Glomerular endothelial cell (primary cell): ENCODE data around the gene OXTR. TPM values are rescaled to one million over a fixed set of nuclear protein-coding genes. Genes with fewer than 3 reads are reported as not detected.

ENCODE experiments used
- DNase-seq: peaks from one replicate; pipeline ENCODE4 v3.0.0-alpha.2; 2011; ENCODE audit warnings: low read depth, low spot score; ENCODE audit errors: extremely low read depth
- total RNA-seq: library from RNA; depleted of rRNA; stranded (reverse); fragments of >200 nt; gene quantifications from 2 replicates; pipeline ENCODE4 v1.2.3, GENCODE V29; 2015

The OXTR gene
- total RNA-seq, 1 donor from 2014 or later = 4.8 TPM

DNA sequence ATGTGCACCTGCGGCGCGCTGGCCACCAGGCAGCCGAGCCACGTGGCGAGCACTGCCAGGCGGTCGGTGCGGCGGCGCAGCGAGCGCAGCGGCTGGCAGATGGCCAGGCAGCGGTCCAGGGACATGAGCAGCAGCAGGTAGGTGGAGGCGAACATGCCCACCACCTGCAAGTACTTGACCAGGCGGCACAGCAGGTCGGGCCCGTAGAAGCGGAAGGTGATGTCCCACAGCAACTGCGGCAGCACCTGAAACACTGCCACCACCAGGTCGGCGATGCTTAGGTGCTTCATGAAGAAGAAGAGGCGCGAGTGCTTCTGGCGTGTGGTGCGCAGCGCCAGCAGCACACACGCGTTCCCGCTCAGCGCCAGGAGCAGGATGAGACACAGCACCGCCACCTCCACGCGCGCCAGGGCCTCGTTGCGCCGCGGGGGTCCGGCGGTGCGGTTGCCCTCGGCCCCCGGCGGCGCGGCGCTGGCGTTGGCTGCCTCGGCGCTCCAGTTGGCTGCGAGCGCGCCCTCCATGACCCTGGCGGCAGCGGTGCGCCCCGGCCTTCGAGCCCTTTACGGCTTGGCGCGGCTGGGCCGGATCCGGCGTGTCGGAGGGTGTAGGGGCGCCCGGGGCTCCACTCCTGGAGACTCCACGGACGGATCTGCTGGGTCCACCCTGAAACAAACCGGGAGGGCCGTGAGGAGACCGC lies 1.6 kb downstream of the OXTR start:
- DNase-seq = no peak

GRCh38 chr3:8767256-8767666 lies 2.2 kb downstream of the OXTR start:
- DNase-seq = no peak

DNA sequence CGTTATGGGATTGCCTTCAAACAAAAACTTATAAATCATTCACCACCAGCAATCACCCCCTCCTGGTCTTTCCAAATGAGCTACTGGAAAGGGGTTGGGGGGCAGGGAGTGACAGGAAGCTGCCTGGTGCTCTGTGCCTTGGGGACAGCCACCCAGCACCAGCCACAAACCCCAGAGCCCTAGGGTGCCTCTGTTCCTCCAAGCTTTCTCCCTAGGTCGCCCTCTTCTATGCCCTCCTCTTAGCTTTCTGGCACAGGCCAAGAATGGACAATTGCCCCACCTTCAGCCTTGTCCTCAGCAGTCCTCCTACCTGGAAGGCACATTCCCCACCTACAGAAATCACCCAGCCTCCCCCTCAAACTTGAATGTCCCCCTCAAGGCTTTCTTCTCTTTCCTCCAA lies 3.3 kb downstream of the OXTR start:
- no peak for DNase-seq

GRCh38 chr3:8765528-8765927 lies 3.9 kb downstream of the OXTR start:
- no peak for DNase-seq

- no peak for DNase-seq
Measured at GRCh38 chr3:8764528-8764927, 4.9 kb downstream of the OXTR start.

DNA sequence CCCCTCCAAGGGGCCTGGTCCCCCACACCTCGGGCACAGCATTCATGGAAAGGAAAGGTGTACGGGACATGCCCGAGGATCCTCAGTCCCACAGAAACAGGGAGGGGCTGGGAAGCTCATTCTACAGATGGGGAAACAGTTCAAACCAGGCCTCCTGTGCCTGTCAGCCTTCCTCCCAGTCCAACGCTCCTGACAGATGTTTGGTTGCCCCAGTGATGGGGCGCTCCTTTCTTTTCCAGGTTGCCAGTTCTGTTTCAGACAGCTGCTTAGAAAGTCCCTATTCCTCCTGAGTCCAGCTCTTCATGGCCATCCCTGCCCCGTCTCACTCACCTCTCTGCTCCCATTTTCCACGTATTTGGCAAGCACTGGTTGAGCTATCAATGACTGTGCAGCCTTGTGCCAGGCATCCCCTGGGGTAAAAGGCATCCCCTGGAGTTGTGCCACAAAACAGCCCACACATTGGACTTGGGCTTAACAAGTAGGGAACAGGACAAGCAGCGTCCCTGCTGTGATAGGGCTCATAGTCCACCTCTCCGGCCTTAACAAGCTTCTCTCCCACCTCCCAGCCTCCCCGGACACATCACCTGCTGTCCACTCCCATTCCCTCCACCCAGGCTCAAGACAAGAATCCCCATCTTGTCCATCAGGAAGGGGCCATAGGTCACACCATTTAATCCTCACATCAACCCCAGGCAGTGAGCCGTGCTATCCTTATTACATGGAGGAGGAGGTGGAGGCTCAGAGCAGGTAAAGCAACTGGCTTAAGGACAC lies 6.6 kb downstream of the OXTR start:
- DNase-seq = no peak

GRCh38 chr3:8761866-8762265 lies 7.5 kb downstream of the OXTR start:
- DNase-seq = no peak

DNA sequence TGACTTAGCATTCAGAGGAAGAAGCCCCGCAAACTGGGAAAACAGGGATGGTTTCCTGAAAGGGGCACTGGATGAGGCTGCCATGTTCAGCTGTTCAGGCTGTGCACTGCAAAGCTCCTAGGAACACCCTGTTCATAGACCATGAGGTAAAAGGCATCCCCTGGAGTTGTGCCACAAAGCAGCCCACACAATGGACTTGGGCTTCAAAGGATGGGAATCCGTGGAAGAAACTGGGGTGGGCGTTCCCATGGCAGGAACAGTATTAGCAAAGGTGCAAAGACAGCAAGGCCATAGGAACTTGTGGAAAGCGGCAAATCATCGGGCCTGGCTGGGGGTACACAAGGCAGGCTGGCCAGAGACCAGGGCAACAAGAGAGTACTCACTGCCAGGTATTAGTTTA lies 8.9 kb downstream of the OXTR start:
- no peak for DNase-seq

DNA sequence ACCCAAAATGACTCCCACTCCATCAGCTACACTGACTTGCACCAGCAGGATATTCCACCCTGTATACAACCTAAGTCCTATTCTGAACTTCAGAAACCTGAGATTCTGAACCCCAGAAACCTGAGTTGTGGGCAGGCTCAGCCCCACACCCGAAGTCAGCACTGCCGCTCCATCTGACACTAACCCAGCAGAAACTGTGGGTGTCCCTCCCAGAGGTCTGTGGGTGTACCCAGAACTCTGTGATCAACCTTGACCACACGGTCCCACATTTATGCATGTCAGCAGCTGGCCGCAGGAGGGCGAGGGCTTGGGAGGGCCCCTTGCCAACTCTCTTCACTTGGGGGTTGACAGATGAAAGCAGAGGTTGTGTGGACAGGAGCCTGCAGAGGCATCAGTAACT lies 9.3 kb downstream of the OXTR start:
- DNase-seq = no peak

DNA sequence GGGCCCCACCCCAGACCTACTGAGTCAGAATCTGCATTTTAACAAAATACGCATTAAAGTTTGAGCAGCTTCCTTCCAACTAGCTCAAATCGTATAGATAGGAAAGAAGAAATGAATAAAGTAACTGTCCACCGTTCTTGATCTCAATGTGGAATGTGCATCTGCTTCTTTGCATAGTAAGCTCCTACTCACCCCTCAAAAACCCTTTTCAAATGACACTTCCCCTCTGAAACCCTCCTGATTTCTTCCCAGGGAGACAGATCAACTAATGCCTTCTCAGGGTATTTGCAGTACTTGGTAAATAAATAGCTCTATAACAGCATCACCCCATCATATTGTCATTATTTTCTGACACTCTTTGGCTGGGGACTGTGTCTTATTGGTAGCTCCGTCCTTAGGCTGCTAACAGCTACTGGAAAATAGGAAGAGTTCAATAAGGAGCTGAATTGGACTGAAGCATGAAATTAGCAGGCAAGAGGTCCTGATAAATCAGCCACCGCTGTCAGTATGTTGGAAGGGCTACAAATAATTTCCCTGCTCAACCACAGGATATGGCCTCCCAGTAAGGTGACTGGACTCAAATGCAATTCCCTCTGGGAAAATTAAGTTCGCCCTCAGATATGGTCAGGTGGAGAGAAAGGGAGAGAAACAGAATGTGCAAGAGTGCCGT lies 10.2 kb downstream of the OXTR start:
- DNase-seq = no peak

GRCh38 chr3:8757551-8758518 lies 11.6 kb downstream of the OXTR start:
- DNase-seq = no peak

- no peak for DNase-seq
Measured at GRCh38 chr3:8756671-8757070, 12.7 kb downstream of the OXTR start.

DNA sequence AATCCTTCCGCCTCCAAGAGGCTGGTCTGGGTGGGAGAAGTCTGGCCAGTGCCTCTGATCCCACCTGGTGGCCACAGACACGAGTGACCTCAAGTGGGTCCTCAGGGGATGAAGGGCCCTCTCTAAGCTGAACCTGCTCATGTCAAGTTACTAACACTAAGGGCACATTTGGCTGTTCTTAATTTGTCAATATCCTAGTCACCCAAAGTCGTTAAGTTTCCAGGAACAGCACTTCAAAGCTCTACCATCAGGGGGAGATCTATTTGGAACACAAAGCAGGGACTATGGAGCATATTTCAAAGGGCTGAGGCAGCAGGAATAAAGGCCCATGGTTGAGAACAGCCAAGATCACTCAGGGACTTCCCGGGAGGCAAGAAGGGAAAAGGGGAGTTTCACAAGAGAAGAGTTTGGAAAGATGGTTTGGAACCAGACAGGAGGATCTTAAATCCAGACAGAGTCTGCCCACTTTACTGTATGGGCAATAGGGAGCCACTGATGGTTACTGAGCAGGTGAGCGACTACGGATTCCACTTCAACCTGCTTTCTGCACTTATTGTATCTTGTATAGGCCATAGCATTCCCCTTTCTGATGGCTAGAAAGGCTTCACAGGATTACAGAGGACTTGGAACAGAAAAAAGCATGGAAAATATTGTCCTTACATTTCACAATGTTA lies 13.7 kb downstream of the OXTR start:
- DNase-seq = no peak

GRCh38 chr3:8755097-8755496 lies 14.3 kb downstream of the OXTR start:
- no peak for DNase-seq

DNA sequence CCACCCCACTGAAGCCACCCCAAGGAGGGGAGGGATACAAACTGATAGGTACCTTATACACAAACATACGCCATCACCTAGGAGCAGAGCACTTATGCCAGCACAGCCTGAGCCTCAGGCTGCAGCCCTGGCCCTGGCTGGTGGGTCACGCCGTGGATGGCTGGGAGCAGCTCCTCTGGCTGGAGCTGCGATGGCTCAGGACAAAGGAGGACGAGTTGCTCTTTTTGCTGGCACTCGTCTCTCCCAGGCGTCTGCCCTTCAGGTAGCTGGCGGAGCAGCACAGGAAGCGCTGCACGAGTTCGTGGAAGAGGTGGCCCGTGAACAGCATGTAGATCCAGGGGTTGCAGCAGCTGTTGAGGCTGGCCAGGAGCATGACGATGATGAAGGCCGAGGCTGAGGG lies 16.6 kb downstream of the OXTR start:
- DNase-seq = no peak

- DNase-seq = no peak
Measured at GRCh38 chr3:8749316-8749715, 20.1 kb downstream of the OXTR start.

DNA sequence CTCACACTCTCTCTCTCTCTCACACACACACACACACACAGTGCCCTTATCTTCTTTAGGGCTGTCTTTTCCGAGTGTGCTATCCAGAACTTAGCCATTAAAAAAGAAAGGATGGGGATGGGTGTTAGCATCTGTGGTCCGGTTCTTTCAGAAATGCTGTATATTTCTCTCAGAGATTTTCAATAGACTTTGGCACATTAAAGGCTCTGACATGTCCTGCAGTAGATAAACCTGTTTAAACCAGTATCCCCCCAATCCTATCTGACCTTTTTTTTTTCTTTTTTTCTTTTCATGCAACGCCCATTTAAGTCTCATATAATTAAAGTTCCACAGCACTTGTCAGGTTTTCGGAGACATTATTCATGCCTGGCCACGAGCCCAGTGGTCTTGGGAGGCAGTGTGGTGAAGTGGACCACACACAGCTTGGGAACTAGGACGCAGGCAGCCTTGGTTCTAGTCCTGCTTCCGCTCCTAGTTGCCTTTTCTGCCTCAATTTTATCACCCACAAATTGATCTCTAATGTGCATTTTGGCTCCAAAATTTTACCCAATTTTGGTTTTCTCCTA lies 22.6 kb downstream of the OXTR start:
- no peak for DNase-seq

DNA sequence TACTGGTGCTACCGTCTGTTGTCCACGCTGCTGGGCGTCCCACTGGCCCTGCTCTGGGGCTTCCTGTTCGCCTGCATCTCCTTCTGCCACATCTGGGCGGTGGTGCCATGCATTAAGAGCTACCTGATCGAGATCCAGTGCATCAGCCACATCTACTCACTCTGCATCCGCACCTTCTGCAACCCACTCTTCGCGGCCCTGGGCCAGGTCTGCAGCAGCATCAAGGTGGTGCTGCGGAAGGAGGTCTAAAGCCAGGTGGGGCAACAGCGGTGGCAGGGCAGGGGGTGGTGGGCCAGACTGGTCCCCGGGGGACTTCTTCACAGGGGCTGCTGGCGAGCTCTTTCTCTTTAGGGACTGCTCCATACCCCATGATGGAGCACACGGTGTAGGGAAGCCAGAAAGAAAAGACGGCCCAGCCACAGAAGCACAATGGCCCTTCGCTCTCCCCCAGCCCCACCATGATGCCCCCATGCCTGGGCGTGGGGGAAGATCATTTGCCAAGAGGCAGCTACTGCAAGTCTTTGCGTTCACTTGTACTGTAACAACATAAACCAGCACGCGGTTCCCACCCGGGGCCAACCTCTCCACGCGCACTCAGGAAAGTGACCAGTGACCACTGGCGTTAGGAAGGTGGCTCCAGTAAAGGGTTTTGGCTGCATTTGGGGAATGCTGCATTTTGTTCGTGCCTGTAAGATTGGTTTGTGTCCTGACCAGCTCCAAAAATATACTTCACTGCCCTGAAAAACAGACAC lies 23.6 kb downstream of the OXTR start:
- no peak for DNase-seq

GRCh38 chr3:8743911-8744310 lies 25.5 kb downstream of the OXTR start:
- no peak for DNase-seq
